Testis (tissue), 5 donors: ENCODE data around the gene NSRP1. TPM values are rescaled to one million over a fixed set of nuclear protein-coding genes. Genes with fewer than 3 reads are reported as not detected.

ENCODE experiments used
- DNase-seq: peaks from one replicate; pipeline ENCODE4 v3.0.0-alpha.2; 2019
- H3K27ac ChIP-seq, 2 donors: fragments of 200-600 bp; sonication (generic); one replicate each; pipeline ENCODE4 v1.5.1; 2019
- H3K27me3 ChIP-seq: fragments of 200-600 bp; sonication (generic); one replicate; pipeline ENCODE4 v1.5.1; 2019
- H3K36me3 ChIP-seq: fragments of 200-600 bp; sonication (generic); one replicate; pipeline ENCODE4 v1.5.1; 2017; ENCODE audit warnings: low read depth; ENCODE audit errors: missing control alignments
- H3K4me1 ChIP-seq: fragments of 200-600 bp; sonication (generic); one replicate; pipeline ENCODE4 v1.5.1; 2019
- H3K4me3 ChIP-seq, 2 donors: fragments of 200-600 bp; sonication (generic); one replicate each; pipeline ENCODE4 v1.5.1; 2017 to 2019
- H3K9me3 ChIP-seq: fragments of 200-600 bp; sonication (generic); one replicate; pipeline ENCODE4 v1.5.1; 2017
- POLR2A ChIP-seq: fragments of 450-650 bp; IDR thresholded peaks from one replicate; pipeline ENCODE4 v1.6.1; 2017; ENCODE audit warnings: antibody characterized with exemption, mild to moderate bottlenecking, moderate library complexity
- WGBS, 2 donors: methylation state at CpG; one replicate each; pipeline ENCODE4 v1.1.5; 2018; 5-methylcytosine and 5-hydroxymethylcytosine counted together
- intact Hi-C: fragments of 100-400 bp; cut with DNase I; formaldehyde crosslinking; loops from one replicate; pipeline ENCODE4 v1.15.1; 2023; ENCODE audit warnings: low total_unique reads
- long read RNA-seq, 2 donors: transcript quantifications; one replicate each; lab custom pipeline, GENCODE V29; 2026
- polyA plus RNA-seq: library from polyadenylated mRNA; stranded (reverse); fragments of 350-450 nt; fragmentation: Illumina TruSeq; extraction: RNeasy Lipid Tissue Mini Kit (QIAGEN cat#74804); gene quantifications from one replicate; pipeline ENCODE4 v1.2.3, GENCODE V29; 2014; ENCODE audit warnings: low read depth, low replicate concordance; ENCODE audit not compliant: insufficient read depth
- total RNA-seq, 2 donors: library from RNA; depleted of rRNA; stranded (reverse); fragments of >200 nt; gene quantifications; one replicate each; pipeline ENCODE4 v1.2.3, GENCODE V29; 2016
- TF ChIP-seq, protein P1 (sequence below), 3 experiments: fragments of 450-650 bp in 2 of 3; fragments of 200-600 bp in 1 of 3; sonication (generic) in 1 of 3; IDR thresholded peaks; one replicate each; pipeline ENCODE4 v1.5.1; 2016 to 2019; ENCODE audit warnings: antibody characterized with exemption in 3 of 3, mild to moderate bottlenecking in 2 of 3, moderate library complexity in 1 of 3

The NSRP1 gene
- total RNA-seq (10 to 100 TPM; 34.3 to 53.7 TPM), polyA plus RNA-seq (12.6 TPM)
- long read RNA-seq, donor 1, transcript NSRP1-201 (7 exons, 2,541 nt), result major isoform, 10 of 13 reads
- long read RNA-seq, donor 1, partial matches to known transcripts, result 0 of 13 reads
- long read RNA-seq, donor 1, other reads (novel, unspliced or antisense), result 0 of 13 reads
- long read RNA-seq, donor 2, partial matches to known transcripts, result 0 of 7 reads
- long read RNA-seq, donor 2, other reads (novel, unspliced or antisense), result 0 of 7 reads

- peaks cover 11% of the 10 kb centered on the region for H3K4me1 ChIP-seq
- no peaks in the 10 kb centered on the region for H3K36me3 ChIP-seq
- no peaks in the 10 kb centered on the region for H3K9me3 ChIP-seq
- no peaks in the 10 kb centered on the region for H3K27me3 ChIP-seq
- TF ChIP-seq POLR2A, result peak; percentile 83
- TF ChIP-seq, protein P1, sequence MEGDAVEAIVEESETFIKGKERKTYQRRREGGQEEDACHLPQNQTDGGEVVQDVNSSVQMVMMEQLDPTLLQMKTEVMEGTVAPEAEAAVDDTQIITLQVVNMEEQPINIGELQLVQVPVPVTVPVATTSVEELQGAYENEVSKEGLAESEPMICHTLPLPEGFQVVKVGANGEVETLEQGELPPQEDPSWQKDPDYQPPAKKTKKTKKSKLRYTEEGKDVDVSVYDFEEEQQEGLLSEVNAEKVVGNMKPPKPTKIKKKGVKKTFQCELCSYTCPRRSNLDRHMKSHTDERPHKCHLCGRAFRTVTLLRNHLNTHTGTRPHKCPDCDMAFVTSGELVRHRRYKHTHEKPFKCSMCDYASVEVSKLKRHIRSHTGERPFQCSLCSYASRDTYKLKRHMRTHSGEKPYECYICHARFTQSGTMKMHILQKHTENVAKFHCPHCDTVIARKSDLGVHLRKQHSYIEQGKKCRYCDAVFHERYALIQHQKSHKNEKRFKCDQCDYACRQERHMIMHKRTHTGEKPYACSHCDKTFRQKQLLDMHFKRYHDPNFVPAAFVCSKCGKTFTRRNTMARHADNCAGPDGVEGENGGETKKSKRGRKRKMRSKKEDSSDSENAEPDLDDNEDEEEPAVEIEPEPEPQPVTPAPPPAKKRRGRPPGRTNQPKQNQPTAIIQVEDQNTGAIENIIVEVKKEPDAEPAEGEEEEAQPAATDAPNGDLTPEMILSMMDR (IDR thresholded peaks at IDR 0.05), result no peak
- 0 to 1% methylated on average over 46 to 47 of the region's 47 CpGs for WGBS, 2 donors
- peak within 1 kb of the TSS; percentile 70 to 87 for H3K4me3 ChIP-seq
- peak within 1 kb of the TSS; percentile 96 to 98 for H3K27ac ChIP-seq
- peak; percentile 97 for DNase-seq
- intact Hi-C loops, result no loop called here
Measured at GRCh38 chr17:30116661-30117551, at the start of gene NSRP1. Gene NSRP1, plus strand, starts transcription at chr17:30116816. Its CDS starts 28 bp downstream, at chr17:30116844.

GRCh38 chr17:30068465-30068864, 48.2 kb upstream of the NSRP1 start:
- no peak for TF ChIP-seq POLR2A
- TF ChIP-seq, protein P1 (IDR thresholded peaks at IDR 0.05), result no peak
- Histone ChIP-seq H3K27ac (no peak overlapping the region), H3K4me3 (no peak overlapping the region), H3K9me3 (no peaks in the 10 kb centered on the region), H3K4me1 (no peaks in the 10 kb centered on the region), H3K36me3 (no peaks in the 10 kb centered on the region), H3K27me3 (no peaks in the 10 kb centered on the region)
- DNase-seq, result no peak
- intact Hi-C loops, result no loop called here
- WGBS, 2 donors, result 72 to 76% methylated on average over 16 of the region's 16 CpGs

DNA sequence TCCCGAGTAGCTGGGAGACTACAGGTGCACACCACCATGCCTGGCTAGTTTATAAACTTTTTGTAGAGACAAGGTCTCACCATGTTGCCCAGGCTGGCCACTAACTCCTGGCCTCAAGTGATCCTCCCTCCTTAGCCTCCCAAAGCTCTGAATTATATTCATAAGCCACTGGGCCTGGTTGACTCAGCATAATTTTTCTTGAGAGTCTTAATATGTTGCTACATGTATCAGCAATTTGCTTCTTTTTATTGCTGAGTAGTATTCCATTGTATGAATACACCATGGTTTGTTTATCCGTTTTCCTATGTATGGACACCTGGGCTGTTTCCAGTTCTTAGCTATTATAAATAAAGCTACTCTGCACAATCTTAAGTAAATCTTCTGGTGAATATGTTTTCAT, 42.4 kb upstream of the NSRP1 start:
- 72 to 74% methylated on average over 2 of the region's 2 CpGs for WGBS, 2 donors
- intact Hi-C loops, result no loop called here

GRCh38 chr17:30074730-30075129, 41.9 kb upstream of the NSRP1 start:
- no peak overlapping the region for H3K27ac ChIP-seq
- intact Hi-C loops, result no loop called here
- TF ChIP-seq, protein P1 (IDR thresholded peaks at IDR 0.05), result no peak
- TF ChIP-seq POLR2A, result no peak
- H3K4me3 ChIP-seq, result no peak overlapping the region
- no peaks in the 10 kb centered on the region for H3K9me3 ChIP-seq
- H3K36me3 ChIP-seq, result no peaks in the 10 kb centered on the region
- no peaks in the 10 kb centered on the region for H3K4me1 ChIP-seq
- WGBS, 2 donors, result 73 to 91% methylated on average over 2 of the region's 2 CpGs
- DNase-seq, result no peak
- H3K27me3 ChIP-seq, result no peaks in the 10 kb centered on the region

More for the DNA sequence above, 42.4 kb upstream of the NSRP1 start:
- no peak overlapping the region for H3K27ac ChIP-seq
- no peaks in the 10 kb centered on the region for H3K36me3 ChIP-seq
- H3K9me3 ChIP-seq, result no peaks in the 10 kb centered on the region
- no peak for DNase-seq
- TF ChIP-seq POLR2A, result no peak
- TF ChIP-seq, protein P1 (IDR thresholded peaks at IDR 0.05), result no peak
- no peaks in the 10 kb centered on the region for H3K27me3 ChIP-seq
- H3K4me3 ChIP-seq, result no peak overlapping the region
- H3K4me1 ChIP-seq, result no peaks in the 10 kb centered on the region
